ENCODE data around the gene PM20D1. TPM values are rescaled to one million over a fixed set of nuclear protein-coding genes. Genes with fewer than 3 reads are reported as not detected.
"Not testable (repeated sequence)": the region's sequence is repeated elsewhere in the genome, so short reads cannot be mapped to it uniquely, and the experiment has no call there.

PM20D1 gene
- total and polyA plus RNA-seq, 2 donors from 2014 or later, result 0.69 to 1.6 TPM

DNA sequence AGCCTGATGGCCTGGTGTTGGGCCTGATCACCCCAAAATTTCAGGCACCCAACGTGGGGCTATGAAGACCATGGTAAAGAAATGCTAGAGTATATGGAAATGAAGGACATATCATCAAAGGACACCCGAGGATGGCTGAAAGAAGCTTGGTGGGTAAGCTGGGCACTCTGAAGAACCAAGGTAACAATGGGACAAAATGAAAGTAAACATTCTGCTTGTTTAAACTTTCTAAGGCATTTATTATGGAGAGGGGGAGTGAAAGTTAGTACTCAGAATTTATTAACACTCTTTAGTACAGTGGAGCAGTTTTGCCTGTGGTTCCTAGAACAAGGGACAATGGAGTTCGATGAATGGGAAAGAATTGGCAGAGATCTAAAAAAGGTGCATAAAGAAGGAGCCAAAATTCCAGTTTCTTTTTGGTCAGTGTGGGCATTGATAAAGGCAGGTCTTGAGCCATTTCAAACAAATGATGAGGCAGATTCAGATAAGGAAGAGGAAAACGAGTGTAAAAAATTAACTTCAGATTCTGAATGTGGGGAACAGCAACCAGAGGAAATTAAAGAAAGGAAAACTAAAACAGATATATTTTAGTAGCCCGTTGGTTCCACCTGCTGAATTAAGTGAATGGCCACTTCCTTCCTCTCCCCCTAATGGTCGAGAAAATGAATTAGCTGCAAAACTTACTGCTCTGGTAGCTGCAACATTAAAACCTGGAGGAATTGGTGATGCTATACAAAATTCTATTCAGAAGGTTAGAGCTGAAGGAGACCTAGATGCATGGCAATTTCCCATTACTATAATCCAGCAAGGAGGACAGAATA, 8.4 kb upstream of the PM20D1 start:
- H3K4me1 ChIP-seq (ENCODE audit: control insufficient read depth in 2 of 3, insufficient read depth in 2 of 3, low read depth in 1 of 3, low read length in 3 of 3), result no peaks in the 10 kb centered on the region
- TF ChIP-seq, protein P1, sequence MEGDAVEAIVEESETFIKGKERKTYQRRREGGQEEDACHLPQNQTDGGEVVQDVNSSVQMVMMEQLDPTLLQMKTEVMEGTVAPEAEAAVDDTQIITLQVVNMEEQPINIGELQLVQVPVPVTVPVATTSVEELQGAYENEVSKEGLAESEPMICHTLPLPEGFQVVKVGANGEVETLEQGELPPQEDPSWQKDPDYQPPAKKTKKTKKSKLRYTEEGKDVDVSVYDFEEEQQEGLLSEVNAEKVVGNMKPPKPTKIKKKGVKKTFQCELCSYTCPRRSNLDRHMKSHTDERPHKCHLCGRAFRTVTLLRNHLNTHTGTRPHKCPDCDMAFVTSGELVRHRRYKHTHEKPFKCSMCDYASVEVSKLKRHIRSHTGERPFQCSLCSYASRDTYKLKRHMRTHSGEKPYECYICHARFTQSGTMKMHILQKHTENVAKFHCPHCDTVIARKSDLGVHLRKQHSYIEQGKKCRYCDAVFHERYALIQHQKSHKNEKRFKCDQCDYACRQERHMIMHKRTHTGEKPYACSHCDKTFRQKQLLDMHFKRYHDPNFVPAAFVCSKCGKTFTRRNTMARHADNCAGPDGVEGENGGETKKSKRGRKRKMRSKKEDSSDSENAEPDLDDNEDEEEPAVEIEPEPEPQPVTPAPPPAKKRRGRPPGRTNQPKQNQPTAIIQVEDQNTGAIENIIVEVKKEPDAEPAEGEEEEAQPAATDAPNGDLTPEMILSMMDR (IDR thresholded peaks at IDR 0.05; ENCODE audit: borderline replicate concordance, extremely low read depth, insufficient read depth), result no peak

DNA sequence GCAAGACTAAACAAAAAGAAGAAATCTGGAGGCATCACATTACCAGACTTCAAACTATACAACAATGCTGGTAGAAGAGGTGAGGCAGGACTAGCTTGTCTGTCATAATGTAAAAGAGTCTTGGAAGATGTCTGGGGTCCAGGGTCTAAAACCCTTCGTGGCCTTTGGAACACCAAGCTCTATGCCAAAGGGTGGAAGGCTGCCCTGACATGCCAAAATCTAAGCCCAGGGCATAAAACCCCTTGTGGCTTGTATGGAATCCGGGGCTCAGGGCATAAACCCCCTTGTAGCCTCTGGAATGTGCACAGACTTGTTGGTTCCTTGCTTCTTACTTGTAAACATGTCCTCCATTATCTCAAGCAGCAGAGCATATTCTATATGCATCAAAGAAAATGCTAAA, 7.6 kb upstream of the PM20D1 start:
- intact Hi-C loops (cut with DNase I); H3K4me3 ChIP-seq (ENCODE audit: low read length in 3 of 3); DNase-seq; FAIRE-seq; H3K9ac ChIP-seq (ENCODE audit: low read length in 3 of 3); H3K36me3 ChIP-seq (ENCODE audit: control insufficient read depth in 2 of 3, insufficient read depth in 3 of 3, low read length in 3 of 3); H3K4me1 ChIP-seq (ENCODE audit: control insufficient read depth in 2 of 3, insufficient read depth in 2 of 3, low read depth in 1 of 3, low read length in 3 of 3); H3K27ac ChIP-seq (ENCODE audit: low read depth in 2 of 2, low read length in 2 of 2); H3K27me3 ChIP-seq (ENCODE audit: control insufficient read depth, insufficient read depth, low read length): not testable (repeated sequence)
- H3K9me3 ChIP-seq (ENCODE audit: control insufficient read depth in 2 of 3, insufficient read depth in 1 of 3, low read length in 3 of 3), result peaks cover 0 to 12% (median 0%) of the 10 kb centered on the region in 3 donors

More for the DNA sequence above, 8.4 kb upstream of the PM20D1 start:
- no peak for DNase-seq
- no peak overlapping the region for H3K9ac ChIP-seq (ENCODE audit: low read length in 3 of 3)
- no peaks in the 10 kb centered on the region for H3K36me3 ChIP-seq (ENCODE audit: control insufficient read depth in 2 of 3, insufficient read depth in 3 of 3, low read length in 3 of 3)
- intact Hi-C loops (cut with DNase I), result no loop called here
- no peak for FAIRE-seq
- H3K9me3 ChIP-seq (ENCODE audit: control insufficient read depth in 2 of 3, insufficient read depth in 1 of 3, low read length in 3 of 3), result peaks cover 0 to 12% (median 0%) of the 10 kb centered on the region in 3 donors
- no peak overlapping the region for H3K27ac ChIP-seq (ENCODE audit: low read depth in 2 of 2, low read length in 2 of 2)
- no peak overlapping the region for H3K4me3 ChIP-seq (ENCODE audit: low read length in 3 of 3)
- H3K27me3 ChIP-seq (ENCODE audit: control insufficient read depth, insufficient read depth, low read length), result no peaks in the 10 kb centered on the region

DNA sequence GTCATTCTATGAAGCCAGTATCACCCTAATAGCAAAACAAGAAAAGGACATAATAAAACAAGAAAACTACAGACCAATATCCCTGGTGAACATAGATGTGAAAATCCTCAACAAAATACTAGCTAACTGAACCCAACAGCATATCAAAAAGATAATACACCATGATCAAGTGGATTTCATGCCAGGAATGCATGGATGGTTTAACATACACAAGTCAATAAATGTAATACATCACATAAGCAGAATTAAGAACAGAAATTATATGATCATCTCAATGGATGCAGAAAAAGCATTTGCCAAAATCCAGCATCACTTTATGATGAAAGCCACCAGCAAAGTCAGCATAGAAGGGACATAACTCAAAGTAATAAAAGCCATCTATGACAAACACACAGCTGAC, 6.5 kb upstream of the PM20D1 start:
- no peak overlapping the region for H3K4me3 ChIP-seq (ENCODE audit: low read length in 3 of 3)
- DNase-seq (no peak), FAIRE-seq (no peak)
- peaks cover 0 to 12% (median 0%) of the 10 kb centered on the region in 3 donors for H3K9me3 ChIP-seq (ENCODE audit: control insufficient read depth in 2 of 3, insufficient read depth in 1 of 3, low read length in 3 of 3)
- TF ChIP-seq, protein P1 (IDR thresholded peaks at IDR 0.05; ENCODE audit: borderline replicate concordance, extremely low read depth, insufficient read depth), result no peak
- H3K27ac ChIP-seq (ENCODE audit: low read depth in 2 of 2, low read length in 2 of 2), result no peak overlapping the region
- H3K9ac ChIP-seq (ENCODE audit: low read length in 3 of 3), result no peak overlapping the region
- H3K36me3 ChIP-seq (ENCODE audit: control insufficient read depth in 2 of 3, insufficient read depth in 3 of 3, low read length in 3 of 3), result no peaks in the 10 kb centered on the region
- no peaks in the 10 kb centered on the region for H3K4me1 ChIP-seq (ENCODE audit: control insufficient read depth in 2 of 3, insufficient read depth in 2 of 3, low read depth in 1 of 3, low read length in 3 of 3)
- no peaks in the 10 kb centered on the region for H3K27me3 ChIP-seq (ENCODE audit: control insufficient read depth, insufficient read depth, low read length)
- intact Hi-C loops (cut with DNase I), result no loop called here

DNA sequence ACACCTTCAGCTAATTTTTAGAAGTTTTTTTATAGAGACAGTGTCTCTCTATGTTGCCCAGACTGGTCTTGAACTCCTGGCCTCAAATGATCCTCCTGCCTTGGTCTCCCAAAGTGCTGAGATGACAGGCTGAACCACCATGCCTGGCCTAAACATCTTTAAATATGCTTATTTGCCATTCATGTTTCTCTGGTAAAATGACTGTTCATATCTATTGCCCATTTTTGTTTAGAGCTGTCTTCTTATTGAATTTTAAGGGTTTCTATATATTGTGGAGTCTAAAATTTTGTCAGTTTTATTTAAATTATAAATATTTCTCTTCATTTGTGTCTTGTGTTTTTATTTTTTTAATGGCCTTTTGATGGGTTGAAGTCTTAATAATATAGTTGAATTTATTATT, 3.0 kb upstream of the PM20D1 start:
- H3K27me3 ChIP-seq (ENCODE audit: control insufficient read depth, insufficient read depth, low read length), result no peaks in the 10 kb centered on the region
- DNase-seq, result no peak
- no peaks in the 10 kb centered on the region for H3K36me3 ChIP-seq (ENCODE audit: control insufficient read depth in 2 of 3, insufficient read depth in 3 of 3, low read length in 3 of 3)
- intact Hi-C loops (cut with DNase I), result no loop called here
- TF ChIP-seq, protein P1 (IDR thresholded peaks at IDR 0.05; ENCODE audit: borderline replicate concordance, extremely low read depth, insufficient read depth), result no peak
- H3K9ac ChIP-seq (ENCODE audit: low read length in 3 of 3), result no peak overlapping the region
- no peaks in the 10 kb centered on the region for H3K4me1 ChIP-seq (ENCODE audit: control insufficient read depth in 2 of 3, insufficient read depth in 2 of 3, low read depth in 1 of 3, low read length in 3 of 3)
- no peak overlapping the region for H3K4me3 ChIP-seq (ENCODE audit: low read length in 3 of 3)
- H3K9me3 ChIP-seq (ENCODE audit: control insufficient read depth in 2 of 3, insufficient read depth in 1 of 3, low read length in 3 of 3), result peaks cover 0 to 12% (median 0%) of the 10 kb centered on the region in 3 donors
- no peak overlapping the region for H3K27ac ChIP-seq (ENCODE audit: low read depth in 2 of 2, low read length in 2 of 2)
- no peak for FAIRE-seq

Measured in kidney (tissue), 14 donors.